Activated B cell treated with CpG ODN at 0.5 μM for 24 hours (primary cell): Measurements from ENCODE around the gene SLC24A4. TPM values are rescaled to one million over a fixed set of nuclear protein-coding genes. Genes with fewer than 3 reads are reported as not detected.

Experiments
- ATAC-seq: fragments of 200-7000 bp; cut with Tn5 transposase; one replicate; pipeline ENCODE4 v1.10.0; 2021; ENCODE audit warnings: low read depth, mild to moderate bottlenecking, moderate library complexity
- CTCF ChIA-PET: fragments of 350-600 bp; sonication (Branson Sonifier 250); formaldehyde crosslinking; loops from one replicate; lab custom pipeline; 2021; ENCODE audit warnings: antibody characterized with exemption; lab: Charles Lee
- POLR2A ChIA-PET: fragments of 350-600 bp; sonication (Branson Sonifier 250); formaldehyde crosslinking; loops from one replicate; lab custom pipeline; 2021; ENCODE audit warnings: antibody characterized with exemption; lab: Charles Lee
- DNase-seq: peaks from one replicate; pipeline ENCODE4 v3.0.0; 2022
- H3K27ac Mint-ChIP-seq: one replicate; pipeline ENCODE4 v1.8.0; 2020; ENCODE audit warnings: mixed read lengths
- H3K27me3 Mint-ChIP-seq: one replicate; pipeline ENCODE4 v1.8.0; 2021; ENCODE audit warnings: mixed read lengths
- H3K36me3 Mint-ChIP-seq: one replicate; pipeline ENCODE4 v1.8.0; 2021; ENCODE audit warnings: low read depth, mixed read lengths
- H3K4me1 Mint-ChIP-seq: one replicate; pipeline ENCODE4 v1.8.0; 2021; ENCODE audit warnings: mixed read lengths
- H3K4me3 Mint-ChIP-seq: one replicate; pipeline ENCODE4 v1.8.0; 2020; ENCODE audit warnings: mild to moderate bottlenecking, mixed read lengths
- H3K9me3 Mint-ChIP-seq: one replicate; pipeline ENCODE4 v1.8.0; 2020; ENCODE audit warnings: mixed read lengths
- intact Hi-C: fragments of 100-400 bp; cut with micrococcal nuclease; formaldehyde crosslinking; loops from one replicate; pipeline ENCODE4 v1.15.1; 2024
- total RNA-seq: library from RNA; stranded (reverse); gene quantifications from 2 replicates; pipeline ENCODE4 v1.2.3, GENCODE V29; 2022
- TF ChIP-seq, protein P1 (sequence below): fragments of 200-600 bp; IDR thresholded peaks from one replicate; pipeline ENCODE4 v1.8.0; 2022; ENCODE audit warnings: antibody characterized with exemption, mild to moderate bottlenecking

SLC24A4 gene
- total RNA-seq, 1 donor from 2014 or later = 0.09 TPM

DNA sequence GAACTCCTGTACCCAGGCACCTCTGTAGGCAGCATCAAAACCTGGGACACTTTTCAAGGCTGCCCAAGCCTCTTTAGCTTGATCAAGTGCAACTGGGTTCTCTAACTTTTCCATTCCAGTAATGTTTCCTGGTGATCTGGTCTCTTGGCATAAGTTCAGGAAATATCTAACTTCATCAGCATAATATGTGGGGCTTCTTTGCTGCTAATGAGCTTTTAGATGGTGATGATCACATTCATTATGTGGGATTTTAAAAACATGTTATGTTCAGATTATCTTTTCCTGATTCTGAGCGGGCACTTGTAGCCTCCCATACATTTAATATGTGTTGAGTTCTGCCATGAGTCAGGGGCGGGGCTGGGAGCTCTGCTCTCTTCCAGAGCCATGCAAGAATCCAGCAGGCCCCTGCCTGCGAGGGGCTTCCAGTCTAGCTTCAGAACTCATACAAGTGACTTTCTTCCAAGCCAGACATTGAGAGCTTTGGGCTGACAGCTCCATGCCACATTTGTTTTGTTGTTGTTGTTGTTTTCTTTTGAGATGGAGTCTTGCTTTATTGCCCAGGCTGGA lies 151.1 kb downstream of the SLC24A4 start:
- POLR2A ChIA-PET = no interaction called here
- ATAC-seq (no peak), DNase-seq (no peak)
- Mint-ChIP-seq H3K4me1 (peaks cover 3% of the 10 kb centered on the region), H3K36me3 (no peaks in the 10 kb centered on the region), H3K9me3 (peaks cover 1% of the 10 kb centered on the region), H3K27ac (no peak overlapping the region), H3K4me3 (no peak overlapping the region), H3K27me3 (no peaks in the 10 kb centered on the region)
- TF ChIP-seq, protein P1, sequence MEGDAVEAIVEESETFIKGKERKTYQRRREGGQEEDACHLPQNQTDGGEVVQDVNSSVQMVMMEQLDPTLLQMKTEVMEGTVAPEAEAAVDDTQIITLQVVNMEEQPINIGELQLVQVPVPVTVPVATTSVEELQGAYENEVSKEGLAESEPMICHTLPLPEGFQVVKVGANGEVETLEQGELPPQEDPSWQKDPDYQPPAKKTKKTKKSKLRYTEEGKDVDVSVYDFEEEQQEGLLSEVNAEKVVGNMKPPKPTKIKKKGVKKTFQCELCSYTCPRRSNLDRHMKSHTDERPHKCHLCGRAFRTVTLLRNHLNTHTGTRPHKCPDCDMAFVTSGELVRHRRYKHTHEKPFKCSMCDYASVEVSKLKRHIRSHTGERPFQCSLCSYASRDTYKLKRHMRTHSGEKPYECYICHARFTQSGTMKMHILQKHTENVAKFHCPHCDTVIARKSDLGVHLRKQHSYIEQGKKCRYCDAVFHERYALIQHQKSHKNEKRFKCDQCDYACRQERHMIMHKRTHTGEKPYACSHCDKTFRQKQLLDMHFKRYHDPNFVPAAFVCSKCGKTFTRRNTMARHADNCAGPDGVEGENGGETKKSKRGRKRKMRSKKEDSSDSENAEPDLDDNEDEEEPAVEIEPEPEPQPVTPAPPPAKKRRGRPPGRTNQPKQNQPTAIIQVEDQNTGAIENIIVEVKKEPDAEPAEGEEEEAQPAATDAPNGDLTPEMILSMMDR = no peak
- intact Hi-C loops = no loop called here
- CTCF ChIA-PET = no interaction called here

DNA sequence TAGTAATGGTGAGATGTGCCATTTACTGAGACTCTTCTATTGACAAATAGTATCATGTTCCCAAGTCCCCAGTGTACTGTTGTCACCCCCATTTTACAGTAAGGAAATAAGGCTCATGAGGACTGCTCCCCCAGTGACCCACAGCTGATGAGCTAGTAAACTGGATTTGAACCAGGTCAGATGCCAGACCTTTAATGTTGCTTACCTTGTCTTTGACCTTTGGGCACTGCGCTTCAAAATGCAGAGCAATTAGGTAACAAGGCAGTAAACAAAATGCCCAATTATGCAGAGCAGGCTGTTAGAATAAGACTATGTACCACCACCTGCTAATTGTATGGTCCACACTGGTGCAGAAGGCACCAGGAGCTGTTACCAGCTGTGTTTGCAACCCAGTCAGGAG lies 152.1 kb downstream of the SLC24A4 start:
- H3K27ac Mint-ChIP-seq = no peak overlapping the region
- ATAC-seq = no peak
- peaks cover 6% of the 10 kb centered on the region for H3K9me3 Mint-ChIP-seq
- CTCF ChIA-PET = no interaction called here
- no peak overlapping the region for H3K4me3 Mint-ChIP-seq
- H3K36me3 Mint-ChIP-seq = no peaks in the 10 kb centered on the region
- intact Hi-C loops = no loop called here
- POLR2A ChIA-PET = no interaction called here
- TF ChIP-seq, protein P1 = no peak
- H3K4me1 Mint-ChIP-seq = peaks cover 3% of the 10 kb centered on the region
- no peaks in the 10 kb centered on the region for H3K27me3 Mint-ChIP-seq
- DNase-seq = no peak

DNA sequence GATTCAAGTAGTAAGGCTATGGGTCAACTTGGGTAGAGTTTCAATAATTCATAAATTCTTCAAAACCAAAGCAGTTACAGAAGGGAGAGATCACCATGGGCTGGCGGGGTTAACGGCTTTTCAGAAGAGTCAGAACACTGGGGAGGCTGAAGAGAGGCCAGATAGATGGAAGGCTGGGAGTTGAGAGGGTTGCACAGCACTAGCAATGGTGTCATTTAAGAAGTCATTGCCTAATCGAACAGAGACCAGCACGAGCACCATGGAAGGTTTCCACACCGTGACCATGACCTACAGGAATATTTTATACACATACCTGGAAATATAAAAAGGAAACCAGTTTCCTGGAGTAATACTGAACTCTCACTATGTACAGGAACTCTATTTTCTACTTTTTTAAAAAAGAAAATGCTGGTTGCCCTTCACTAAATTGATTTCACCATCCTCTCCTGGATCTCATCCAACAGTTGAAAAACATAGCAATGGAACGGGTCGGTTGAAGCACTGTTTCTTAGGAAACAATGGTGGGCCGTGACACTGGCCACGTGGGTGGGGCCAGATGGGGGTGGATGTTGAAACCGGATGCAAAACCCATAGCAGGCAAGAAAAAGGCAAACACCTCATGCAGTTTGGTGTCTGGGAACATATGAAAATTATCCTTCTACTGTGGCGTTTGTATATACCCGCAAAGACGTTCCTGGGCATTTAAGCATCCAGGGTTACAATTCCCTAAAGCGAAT lies 152.7 kb downstream of the SLC24A4 start:
- ChIA-PET POLR2A (interaction anchor here (0.6 kb wide), 1 partner anchor 205 kb away, joined by 7 read pairs; no protein-coding TSS in a partner anchor), CTCF (no interaction called here)
- no peak for DNase-seq
- Mint-ChIP-seq H3K4me3 (no peak overlapping the region), H3K9me3 (peaks cover 6% of the 10 kb centered on the region), H3K36me3 (no peaks in the 10 kb centered on the region), H3K4me1 (peaks cover 3% of the 10 kb centered on the region), H3K27me3 (peaks cover 1% of the 10 kb centered on the region), H3K27ac (no peak overlapping the region)
- no peak for ATAC-seq
- TF ChIP-seq, protein P1 = no peak
- intact Hi-C loops = no loop called here

DNA sequence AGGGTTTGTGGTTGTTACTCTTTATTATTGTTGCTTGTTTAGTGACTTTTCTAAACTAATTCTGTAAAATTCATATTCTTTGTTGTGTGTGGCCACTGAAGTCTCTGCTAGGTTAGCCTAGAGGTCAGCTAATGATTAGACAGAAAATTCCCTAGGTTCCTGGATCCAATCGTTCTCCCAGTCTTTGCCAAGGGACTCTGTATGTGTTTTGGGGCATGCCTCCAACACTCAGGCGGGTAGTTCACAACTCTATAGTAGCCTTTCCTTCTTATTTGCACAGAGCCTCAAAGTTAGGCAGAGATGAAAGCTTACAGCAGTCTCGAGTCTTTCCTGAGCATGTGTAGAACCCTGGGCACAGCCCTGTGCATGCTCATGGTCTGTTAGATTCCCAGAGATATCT lies 157.9 kb downstream of the SLC24A4 start:
- Mint-ChIP-seq H3K27me3 (peaks cover 23% of the 10 kb centered on the region), H3K9me3 (peaks cover 6% of the 10 kb centered on the region), H3K27ac (no peak overlapping the region), H3K36me3 (no peaks in the 10 kb centered on the region), H3K4me3 (no peak overlapping the region), H3K4me1 (no peaks in the 10 kb centered on the region)
- POLR2A ChIA-PET = no interaction called here
- no peak for DNase-seq
- ATAC-seq = no peak
- intact Hi-C loops = no loop called here
- CTCF ChIA-PET = no interaction called here
- TF ChIP-seq, protein P1 = no peak

DNA sequence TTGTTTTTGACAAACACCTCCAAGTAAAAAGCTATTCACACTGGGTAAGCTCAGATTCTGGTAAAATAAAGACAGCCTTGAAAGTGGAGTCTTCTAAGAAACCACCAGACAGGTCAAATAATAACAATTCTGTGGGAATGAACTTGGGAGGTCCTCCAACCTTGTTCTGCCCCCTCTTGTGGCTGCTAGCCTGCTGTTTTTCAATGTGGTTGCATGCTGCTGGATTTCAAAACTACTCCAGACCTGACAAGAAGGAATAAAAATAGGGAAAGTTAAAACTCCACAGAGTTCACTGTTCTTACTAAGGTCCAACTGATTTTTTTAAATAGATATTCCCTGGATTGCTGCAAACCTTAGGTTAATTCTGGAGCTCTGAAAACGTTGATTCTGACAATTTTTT lies 158.4 kb downstream of the SLC24A4 start:
- Mint-ChIP-seq H3K4me1 (no peaks in the 10 kb centered on the region), H3K36me3 (no peaks in the 10 kb centered on the region), H3K27ac (no peak overlapping the region), H3K4me3 (no peak overlapping the region), H3K9me3 (peaks cover 6% of the 10 kb centered on the region), H3K27me3 (peaks cover 25% of the 10 kb centered on the region)
- TF ChIP-seq, protein P1 = no peak
- intact Hi-C loops = no loop called here
- CTCF ChIA-PET = no interaction called here
- POLR2A ChIA-PET = no interaction called here
- DNase-seq (no peak), ATAC-seq (no peak)
